PFSK-1 (cell line): ENCODE results near the gene TIGAR.

Experiments
- POLR2AphosphoS5 ChIP-seq: IDR thresholded peaks from 2 replicates; pipeline ENCODE4 v1.6.1; 2012; ENCODE audit warnings: low read depth, mild to moderate bottlenecking, control low read depth, low read length, moderate library complexity
- REST ChIP-seq, 2 experiments: IDR thresholded peaks; 2 replicates each; pipeline versions ENCODE4 v1.6.1 to v1.8.0; 2011 to 2012; ENCODE audit warnings: low read depth in 2 of 2, low read length in 2 of 2, control low read depth in 1 of 2, inconsistent platforms in 1 of 2, mild to moderate bottlenecking in 1 of 2, moderate library complexity in 1 of 2; ENCODE audit not compliant: insufficient read depth in 1 of 2

- TF ChIP-seq POLR2AphosphoS5, result no peak
- TF ChIP-seq REST (IDR thresholded peaks at IDR 0.05; ENCODE audit: insufficient read depth in 1 of 2, low read depth in 2 of 2, low read length in 2 of 2), result no peak
Observed at GRCh38 chr12:4325966-4326365, 5.0 kb downstream of the TIGAR start.
